Measurements from ENCODE around the gene PTGES.

GRCh38 chr9:129757045-129757444 is 4.2 kb upstream of the PTGES start:
- no peak for TF ChIP-seq CTCF (IDR thresholded peaks at IDR 0.05; ENCODE audit: low read depth, low read length)
- no peak for TF ChIP-seq EZH2phosphoT487 (IDR thresholded peaks at IDR 0.05; ENCODE audit: low read depth)
